ENCODE results near the gene HECTD3.

DNA sequence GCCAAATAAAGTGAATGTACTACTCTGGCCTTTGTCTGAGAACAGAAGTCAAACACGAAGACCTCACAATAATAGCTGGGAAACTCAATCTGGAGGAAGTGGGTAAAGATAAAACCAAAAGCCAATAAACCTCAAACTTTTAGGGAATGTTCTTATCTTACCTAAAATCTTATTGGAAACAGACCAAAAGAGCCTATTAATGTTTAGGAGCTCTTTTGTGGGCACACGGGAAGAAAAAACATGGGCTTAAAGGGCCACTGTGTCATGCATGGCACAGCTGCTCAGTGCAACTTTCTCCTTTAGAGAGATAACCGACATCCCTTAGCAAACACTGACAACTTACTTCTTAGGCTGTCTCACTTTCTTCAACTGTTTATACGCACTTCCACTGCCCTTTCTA lies 40.8 kb downstream of the HECTD3 start:
- TF ChIP-seq POLR2AphosphoS5 (IDR thresholded peaks at IDR 0.05; ENCODE audit: low read depth): no peak
- TF ChIP-seq, protein P1, sequence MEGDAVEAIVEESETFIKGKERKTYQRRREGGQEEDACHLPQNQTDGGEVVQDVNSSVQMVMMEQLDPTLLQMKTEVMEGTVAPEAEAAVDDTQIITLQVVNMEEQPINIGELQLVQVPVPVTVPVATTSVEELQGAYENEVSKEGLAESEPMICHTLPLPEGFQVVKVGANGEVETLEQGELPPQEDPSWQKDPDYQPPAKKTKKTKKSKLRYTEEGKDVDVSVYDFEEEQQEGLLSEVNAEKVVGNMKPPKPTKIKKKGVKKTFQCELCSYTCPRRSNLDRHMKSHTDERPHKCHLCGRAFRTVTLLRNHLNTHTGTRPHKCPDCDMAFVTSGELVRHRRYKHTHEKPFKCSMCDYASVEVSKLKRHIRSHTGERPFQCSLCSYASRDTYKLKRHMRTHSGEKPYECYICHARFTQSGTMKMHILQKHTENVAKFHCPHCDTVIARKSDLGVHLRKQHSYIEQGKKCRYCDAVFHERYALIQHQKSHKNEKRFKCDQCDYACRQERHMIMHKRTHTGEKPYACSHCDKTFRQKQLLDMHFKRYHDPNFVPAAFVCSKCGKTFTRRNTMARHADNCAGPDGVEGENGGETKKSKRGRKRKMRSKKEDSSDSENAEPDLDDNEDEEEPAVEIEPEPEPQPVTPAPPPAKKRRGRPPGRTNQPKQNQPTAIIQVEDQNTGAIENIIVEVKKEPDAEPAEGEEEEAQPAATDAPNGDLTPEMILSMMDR (IDR thresholded peaks at IDR 0.05; ENCODE audit: insufficient read depth, low read length): no peak
